Astrocyte (in vitro differentiated cells and primary cell): Measurements from ENCODE around the gene PCK2.

Experiments used
- CTCF ChIP-seq: IDR thresholded peaks from 2 replicates; pipeline ENCODE4 v1.5.1; 2011; ENCODE audit warnings: low read depth, mild to moderate bottlenecking, inconsistent platforms, low read length, moderate library complexity; ENCODE audit not compliant: insufficient read depth
- EZH2 ChIP-seq: IDR thresholded peaks from 2 replicates; pipeline ENCODE4 v1.6.1; 2012; ENCODE audit warnings: mild to moderate bottlenecking, low read length, inconsistent platforms; ENCODE audit not compliant: insufficient read depth

- TF ChIP-seq CTCF, result no peak
- TF ChIP-seq EZH2, result no peak
These were observed 20.9 kb upstream of the PCK2 start for GRCh38 chr14:24072881-24073877.
